Neutrophil (primary cell): Measurements from ENCODE around the gene CDK12.

Experiments
- H3K27ac ChIP-seq: fragments of 200-600 bp; sonication (generic); 2 replicates; pipeline ENCODE4 v1.5.1; 2016; ENCODE audit warnings: mild to moderate bottlenecking, moderate library complexity
- H3K27me3 ChIP-seq: fragments of 200-600 bp; sonication (generic); 2 replicates; pipeline ENCODE4 v1.6.0; 2016; ENCODE audit warnings: mild to moderate bottlenecking
- H3K36me3 ChIP-seq: fragments of 200-600 bp; sonication (generic); 2 replicates; pipeline ENCODE4 v1.5.1; 2017
- H3K4me1 ChIP-seq, 2 experiments: fragments of 200-600 bp in 1 of 2; sonication (generic) in 1 of 2; 1 replicate in 1 of 2; 2 replicates in 1 of 2; pipeline versions ENCODE4 v1.5.1 to v1.6.1; 2013 to 2016; ENCODE audit warnings: low read depth in 1 of 2, low read length in 1 of 2, mild to moderate bottlenecking in 1 of 2, moderate library complexity in 1 of 2; ENCODE audit not compliant: control insufficient read depth in 1 of 2, insufficient read depth in 1 of 2
- H3K4me3 ChIP-seq, 2 experiments: fragments of 200-600 bp in 1 of 2; sonication (generic) in 1 of 2; 1 replicate in 1 of 2; 2 replicates in 1 of 2; pipeline ENCODE4 v1.5.1; 2013 to 2016; ENCODE audit warnings: low read depth in 1 of 2, low read length in 1 of 2, mild to moderate bottlenecking in 1 of 2, moderate library complexity in 1 of 2
- H3K9me3 ChIP-seq: fragments of 200-600 bp; sonication (generic); 2 replicates; pipeline ENCODE4 v1.5.1; 2016
- CTCF ChIP-seq: fragments of 200-600 bp; sonication (generic); IDR thresholded peaks from 2 replicates; pipeline ENCODE4 v1.5.1; 2016; ENCODE audit warnings: antibody characterized with exemption

CDK12 gene

DNA sequence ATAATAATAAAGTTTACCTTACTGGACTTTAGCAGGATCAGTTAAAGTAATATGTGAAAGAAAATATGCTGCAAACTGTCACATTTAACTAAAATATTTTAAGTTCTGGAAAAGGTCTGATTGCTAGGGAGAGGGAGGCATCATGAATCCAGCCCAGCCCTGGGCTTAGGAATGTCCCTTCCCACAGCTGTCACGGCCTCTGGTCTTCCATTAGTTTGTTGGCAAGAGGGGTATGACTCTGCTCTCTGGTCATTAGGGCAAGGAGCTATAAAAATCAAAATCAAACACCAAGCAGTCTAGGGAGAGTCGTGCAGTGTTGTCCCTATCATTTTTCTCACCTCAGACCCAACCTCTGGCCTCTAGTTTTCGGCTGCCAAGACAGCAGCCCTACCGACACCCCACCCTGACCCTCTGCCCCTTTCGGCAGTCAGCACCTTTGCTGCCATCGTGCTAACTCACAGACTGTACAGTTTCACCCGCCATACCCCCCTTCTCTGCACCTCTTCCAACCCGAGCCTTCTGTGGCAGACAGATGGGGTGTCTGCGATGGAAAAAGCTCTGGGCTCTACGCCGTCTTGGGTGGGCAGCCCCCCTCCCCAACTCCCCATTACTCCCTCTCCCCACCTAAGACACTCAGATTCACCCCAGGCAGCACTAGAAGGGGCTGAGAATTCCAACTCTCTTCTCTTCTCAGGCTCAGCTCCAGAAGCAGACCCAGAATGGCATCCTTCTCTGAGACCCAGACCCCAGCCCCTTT is 105.0 kb downstream of the CDK12 start:
- H3K27ac ChIP-seq, result no peak overlapping the region
- H3K9me3 ChIP-seq, result no peaks in the 10 kb centered on the region
- peaks cover 90% of the 10 kb centered on the region for H3K36me3 ChIP-seq
- TF ChIP-seq CTCF, result no peak
- H3K27me3 ChIP-seq, result no peaks in the 10 kb centered on the region
- H3K4me3 ChIP-seq, result no peak overlapping the region
- H3K4me1 ChIP-seq, result peaks cover 0 to 3% of the 10 kb centered on the region in 2 experiments

DNA sequence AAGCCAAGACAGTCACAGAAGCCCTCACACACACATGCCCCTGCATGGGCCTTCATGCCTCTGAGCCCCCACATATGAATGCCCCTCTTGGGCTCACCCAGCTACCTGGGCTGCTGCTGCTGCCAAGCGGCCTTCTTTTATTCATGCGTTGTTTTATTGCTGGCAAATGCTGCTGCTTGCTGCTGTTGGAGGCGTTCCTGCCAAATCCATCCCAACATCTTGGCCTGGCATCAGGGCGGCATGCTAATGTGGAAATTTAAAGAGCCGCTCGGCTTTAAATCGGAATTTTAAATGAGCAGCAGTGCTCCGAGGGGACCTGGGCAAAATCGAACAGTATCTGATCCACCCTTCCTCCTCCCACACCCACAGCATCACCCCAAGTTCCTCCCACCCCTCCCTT is 107.4 kb downstream of the CDK12 start:
- H3K36me3 ChIP-seq, result peaks cover 86% of the 10 kb centered on the region
- H3K4me1 ChIP-seq, result peaks cover 5% of the 10 kb centered on the region in 2 experiments
- H3K27ac ChIP-seq, result no peak overlapping the region
- H3K27me3 ChIP-seq, result peaks cover 23% of the 10 kb centered on the region
- no peak overlapping the region for H3K4me3 ChIP-seq
- H3K9me3 ChIP-seq, result no peaks in the 10 kb centered on the region
- no peak for TF ChIP-seq CTCF

DNA sequence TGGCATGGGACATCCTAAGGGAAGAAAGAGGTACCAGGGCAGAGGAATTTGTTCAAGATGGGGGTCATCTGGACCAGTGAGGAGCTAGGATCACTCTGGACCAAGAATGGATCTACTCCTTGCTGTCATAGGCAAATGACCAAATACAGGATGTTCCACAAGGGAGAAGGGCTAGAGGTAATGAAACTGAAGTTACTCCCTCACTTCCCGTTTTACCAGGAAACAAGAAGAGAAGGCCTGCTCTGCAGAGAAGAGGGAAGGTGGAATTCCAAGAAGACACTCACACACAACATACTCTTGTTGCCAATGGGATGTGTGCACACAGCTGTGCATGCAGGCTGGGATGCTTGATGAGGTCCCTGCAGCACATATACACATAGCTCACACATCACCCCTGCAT is 107.8 kb downstream of the CDK12 start:
- no peak for TF ChIP-seq CTCF
- Histone ChIP-seq H3K36me3 (peaks cover 82% of the 10 kb centered on the region), H3K9me3 (no peaks in the 10 kb centered on the region)

GRCh38 chr17:39572121-39572520 is 110.8 kb downstream of the CDK12 start:
- Histone ChIP-seq H3K4me1 (peaks cover 7 to 8% of the 10 kb centered on the region in 2 experiments), H3K4me3 (no peak overlapping the region), H3K36me3 (peaks cover 52% of the 10 kb centered on the region), H3K9me3 (no peaks in the 10 kb centered on the region), H3K27ac (no peak overlapping the region), H3K27me3 (peaks cover 55% of the 10 kb centered on the region)
- no peak for TF ChIP-seq CTCF

More for the DNA sequence above, 107.8 kb downstream of the CDK12 start:
- Histone ChIP-seq H3K4me3 (no peak overlapping the region), H3K4me1 (peaks cover 7 to 8% of the 10 kb centered on the region in 2 experiments), H3K27ac (no peak overlapping the region), H3K27me3 (peaks cover 27% of the 10 kb centered on the region)

GRCh38 chr17:39573447-39574298 is 112.4 kb downstream of the CDK12 start:
- no peaks in the 10 kb centered on the region for H3K9me3 ChIP-seq
- peaks cover 7 to 8% of the 10 kb centered on the region in 2 experiments for H3K4me1 ChIP-seq
- H3K4me3 ChIP-seq, result no peak overlapping the region
- H3K36me3 ChIP-seq, result peaks cover 37% of the 10 kb centered on the region
- no peak overlapping the region for H3K27ac ChIP-seq
- peaks cover 68% of the 10 kb centered on the region for H3K27me3 ChIP-seq
- TF ChIP-seq CTCF, result no peak
